DND-41 (cell line): Measurements from ENCODE around the gene PRR13.
"Not testable (repeated sequence)": the region's sequence is repeated elsewhere in the genome, so short reads cannot be mapped to it uniquely, and the experiment has no call there.

Source experiments
- ATAC-seq: fragments of 200-7000 bp; cut with Tn5 transposase; 3 replicates; pipeline ENCODE4 v1.9.1; 2021; ENCODE audit warnings: low read depth; ENCODE audit not compliant: insufficient read depth
- DNase-seq: peaks from one replicate; pipeline ENCODE4 v3.0.0-alpha.2; 2020
- H2AFZ ChIP-seq: 2 replicates; pipeline ENCODE4 v1.6.0; 2012; ENCODE audit warnings: low read depth, low read length
- H3K27ac ChIP-seq: 2 replicates; pipeline ENCODE4 v1.5.1; 2012; ENCODE audit warnings: low read length, inconsistent platforms
- H3K27me3 ChIP-seq: fragments of 200-600 bp; sonication (generic); 2 replicates; pipeline ENCODE4 v1.6.0; 2012; ENCODE audit warnings: low read length, mild to moderate bottlenecking, inconsistent platforms; ENCODE audit not compliant: insufficient read depth, poor library complexity
- H3K36me3 ChIP-seq: 2 replicates; pipeline ENCODE4 v1.5.1; 2012; ENCODE audit warnings: low read length, inconsistent platforms; ENCODE audit not compliant: insufficient read depth
- H3K4me1 ChIP-seq: 2 replicates; pipeline ENCODE4 v1.5.1; 2012; ENCODE audit warnings: mild to moderate bottlenecking, low read length; ENCODE audit not compliant: insufficient read depth
- H3K4me2 ChIP-seq: 2 replicates; pipeline ENCODE4 v1.6.0; 2012; ENCODE audit warnings: mild to moderate bottlenecking, moderate library complexity, low read length, inconsistent platforms; ENCODE audit not compliant: insufficient read depth
- H3K4me3 ChIP-seq, 2 experiments: fragments of 200-600 bp in 1 of 2; shearing (Covaris generic) in 1 of 2; 2 replicates each; pipeline ENCODE4 v1.5.1; 2012 to 2016; ENCODE audit warnings: inconsistent platforms in 2 of 2, low read length in 2 of 2, mild to moderate bottlenecking in 2 of 2, low read depth in 1 of 2, moderate library complexity in 1 of 2
- H3K79me2 ChIP-seq: 2 replicates; pipeline ENCODE4 v1.6.0; 2012; ENCODE audit warnings: low read length, inconsistent platforms; ENCODE audit not compliant: insufficient read depth
- H3K9ac ChIP-seq: 2 replicates; pipeline ENCODE4 v1.6.0; 2012; ENCODE audit warnings: low read depth, mild to moderate bottlenecking, inconsistent platforms, low read length, moderate library complexity
- H3K9me3 ChIP-seq: 2 replicates; pipeline ENCODE4 v1.5.1; 2012; ENCODE audit warnings: low read length, moderate library complexity, mild to moderate bottlenecking, inconsistent platforms; ENCODE audit not compliant: insufficient read depth, severe bottlenecking
- H4K20me1 ChIP-seq: 2 replicates; pipeline ENCODE4 v1.6.0; 2012; ENCODE audit warnings: low read length; ENCODE audit not compliant: insufficient read depth
- EZH2 ChIP-seq: IDR thresholded peaks from 3 replicates; pipeline ENCODE4 v1.6.1; 2012; ENCODE audit warnings: borderline replicate concordance, low read depth, mild to moderate bottlenecking, moderate library complexity, low read length, inconsistent platforms; ENCODE audit not compliant: severe bottlenecking
- TF ChIP-seq, protein P1 (sequence below): IDR thresholded peaks from 2 replicates; pipeline ENCODE4 v1.5.1; 2012; ENCODE audit warnings: borderline replicate concordance, low read length, moderate library complexity, mild to moderate bottlenecking; ENCODE audit not compliant: poor library complexity, severe bottlenecking; ENCODE audit errors: extremely low read depth

The PRR13 gene

DNA sequence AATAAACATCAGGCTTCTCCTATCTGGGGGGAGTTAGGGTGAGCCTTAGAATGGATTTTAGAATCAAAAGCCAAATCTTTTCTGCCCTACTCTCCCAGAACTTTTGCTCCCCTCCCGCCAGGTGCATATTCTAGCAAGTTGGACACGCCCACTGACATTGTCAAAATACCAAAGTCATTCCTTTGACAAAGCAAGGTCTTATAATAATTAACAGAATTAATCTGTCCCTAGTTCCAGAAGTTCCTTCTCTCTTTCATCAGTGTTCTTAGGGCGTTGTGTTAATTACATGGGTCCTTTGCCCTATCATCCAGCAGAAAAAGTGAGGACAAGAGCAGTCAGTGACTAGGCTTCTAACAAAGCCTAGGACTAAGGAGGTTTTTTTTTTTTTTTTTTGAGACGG is 2.4 kb downstream of the PRR13 start:
- Histone ChIP-seq H3K4me2 (peak overlapping the region; percentile 13; the same call in 1 of the 2 replicates), H3K4me3 (no peak overlapping the region)

DNA sequence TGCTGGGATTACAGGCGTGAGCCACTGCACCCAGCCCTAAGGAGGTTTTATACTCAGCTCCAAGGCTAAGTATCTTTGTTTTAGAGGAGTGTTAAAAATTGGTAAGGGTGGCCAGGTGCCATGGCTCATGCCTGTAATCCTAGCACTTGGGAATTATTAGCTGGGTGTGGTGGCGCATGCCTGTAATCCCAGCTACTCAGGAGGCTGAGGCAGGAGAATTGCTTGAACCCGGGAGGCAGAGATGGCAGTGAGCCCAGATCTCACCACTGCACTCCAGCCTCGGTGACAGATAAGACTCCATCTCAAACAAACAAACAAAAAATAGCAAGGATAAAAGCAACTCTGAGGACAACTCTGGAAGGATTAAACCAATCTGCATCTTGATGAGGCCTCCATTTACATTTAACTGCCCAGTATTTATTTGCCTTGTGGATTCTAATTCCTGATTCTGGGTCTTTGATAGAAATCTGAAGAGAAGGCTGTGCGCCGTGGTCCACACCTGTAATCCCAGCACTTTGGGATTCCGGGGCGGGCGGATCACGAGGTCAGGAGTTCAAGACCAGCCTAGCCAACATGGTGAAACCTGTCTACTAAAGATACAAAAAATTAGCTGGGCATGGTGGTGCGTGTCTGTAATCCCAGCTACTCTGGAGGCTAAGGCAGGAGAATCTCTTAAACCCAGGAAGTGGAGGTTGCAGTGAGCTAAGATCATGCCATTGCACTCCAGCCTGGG is 3.2 kb downstream of the PRR13 start:
- H3K4me2 ChIP-seq, result peak overlapping the region; percentile 19; the same call in 1 of the 2 replicates
- not testable (repeated sequence) for H3K4me3 ChIP-seq, H3K27me3 ChIP-seq, DNase-seq, H2AFZ ChIP-seq, H3K9me3 ChIP-seq, H3K9ac ChIP-seq, H4K20me1 ChIP-seq, H3K27ac ChIP-seq, ATAC-seq
- peaks cover 26% of the 10 kb centered on the region for H3K36me3 ChIP-seq
- H3K79me2 ChIP-seq, result peaks cover 34% of the 10 kb centered on the region
- H3K4me1 ChIP-seq, result peaks cover 41% of the 10 kb centered on the region

More for the DNA sequence above, 2.4 kb downstream of the PRR13 start:
- Histone ChIP-seq H3K27me3 (no peaks in the 10 kb centered on the region), H2AFZ (no peak overlapping the region), H3K27ac (no peak overlapping the region), H3K4me1 (peaks cover 41% of the 10 kb centered on the region), H3K79me2 (peaks cover 34% of the 10 kb centered on the region), H3K9ac (no peak overlapping the region), H4K20me1 (peaks cover 3% of the 10 kb centered on the region; the same call in 1 of the 2 replicates), H3K9me3 (no peaks in the 10 kb centered on the region), H3K36me3 (peaks cover 26% of the 10 kb centered on the region)
- no peak for DNase-seq
- no peak for ATAC-seq
- TF ChIP-seq, protein P1, sequence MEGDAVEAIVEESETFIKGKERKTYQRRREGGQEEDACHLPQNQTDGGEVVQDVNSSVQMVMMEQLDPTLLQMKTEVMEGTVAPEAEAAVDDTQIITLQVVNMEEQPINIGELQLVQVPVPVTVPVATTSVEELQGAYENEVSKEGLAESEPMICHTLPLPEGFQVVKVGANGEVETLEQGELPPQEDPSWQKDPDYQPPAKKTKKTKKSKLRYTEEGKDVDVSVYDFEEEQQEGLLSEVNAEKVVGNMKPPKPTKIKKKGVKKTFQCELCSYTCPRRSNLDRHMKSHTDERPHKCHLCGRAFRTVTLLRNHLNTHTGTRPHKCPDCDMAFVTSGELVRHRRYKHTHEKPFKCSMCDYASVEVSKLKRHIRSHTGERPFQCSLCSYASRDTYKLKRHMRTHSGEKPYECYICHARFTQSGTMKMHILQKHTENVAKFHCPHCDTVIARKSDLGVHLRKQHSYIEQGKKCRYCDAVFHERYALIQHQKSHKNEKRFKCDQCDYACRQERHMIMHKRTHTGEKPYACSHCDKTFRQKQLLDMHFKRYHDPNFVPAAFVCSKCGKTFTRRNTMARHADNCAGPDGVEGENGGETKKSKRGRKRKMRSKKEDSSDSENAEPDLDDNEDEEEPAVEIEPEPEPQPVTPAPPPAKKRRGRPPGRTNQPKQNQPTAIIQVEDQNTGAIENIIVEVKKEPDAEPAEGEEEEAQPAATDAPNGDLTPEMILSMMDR, result no peak
- TF ChIP-seq EZH2, result no peak

DNA sequence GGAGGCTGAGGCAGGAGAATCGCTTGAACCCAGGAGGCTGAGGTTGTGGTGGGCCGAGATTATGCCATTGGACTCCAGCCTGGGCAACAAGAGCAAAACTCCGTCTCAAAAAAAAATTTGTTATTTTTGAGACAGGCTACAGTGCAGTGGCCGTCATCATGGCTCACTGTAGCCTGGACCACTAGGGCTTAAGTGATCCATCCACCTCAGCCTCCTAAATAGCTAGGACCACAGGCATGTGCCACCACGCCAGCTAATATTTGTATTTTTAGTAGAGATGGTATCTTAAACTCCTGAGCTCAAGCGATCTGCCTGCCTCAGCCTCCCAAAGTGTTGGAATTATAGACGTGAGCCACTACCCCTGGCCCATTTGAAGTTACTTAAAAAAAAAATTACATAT is 9.4 kb downstream of the PRR13 start:
- peaks cover 45% of the 10 kb centered on the region for H3K4me1 ChIP-seq

DNA sequence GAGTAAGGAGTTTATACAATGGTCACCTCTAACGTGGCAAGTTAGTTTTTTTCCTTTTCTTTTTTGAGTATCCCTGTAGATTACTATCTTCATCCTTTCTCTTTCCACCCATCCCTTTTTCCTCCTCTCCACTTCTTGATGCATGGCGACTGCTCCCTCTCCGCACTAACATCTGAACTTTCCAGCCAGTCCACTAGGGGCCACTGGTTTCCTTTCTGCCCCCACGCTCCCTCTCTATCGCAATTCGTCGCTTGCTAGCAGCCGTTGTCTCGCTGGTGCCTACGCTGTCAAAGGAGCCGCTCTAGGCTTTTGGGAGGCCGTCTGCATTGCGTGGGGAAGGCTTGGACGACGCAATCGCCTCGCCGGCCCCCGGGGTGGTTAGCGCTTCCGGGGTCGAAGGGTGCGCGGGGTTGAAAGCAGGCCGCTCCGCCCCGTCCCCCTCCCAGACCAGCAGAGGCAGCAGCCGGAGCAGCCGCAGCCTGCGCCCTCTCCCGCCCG is 10.2 kb downstream of the PRR13 start, which contains the start of gene PCBP2:
PCBP2 (plus strand) TSS at position 442 of the 498 bp plus-strand sequence. CDS start 2,699 bp downstream, outside the sequence.
- H3K9ac ChIP-seq, result peak within 1 kb of the TSS; percentile 87
- TF ChIP-seq EZH2, result no peak
- TF ChIP-seq, protein P1, result peak; percentile 97
- DNase-seq (peak; percentile 99), ATAC-seq (peak; percentile 96)
- peaks cover 40% of the 10 kb centered on the region for H4K20me1 ChIP-seq
- H3K4me2 ChIP-seq, result peak within 1 kb of the TSS; percentile 75
- H3K36me3 ChIP-seq, result peaks cover 42% of the 10 kb centered on the region
- no peaks in the 10 kb centered on the region for H3K9me3 ChIP-seq
- peaks cover 51% of the 10 kb centered on the region for H3K79me2 ChIP-seq
- peaks cover 46% of the 10 kb centered on the region for H3K4me1 ChIP-seq
- peak within 1 kb of the TSS; percentile 82 for H2AFZ ChIP-seq
- H3K4me3 ChIP-seq, result peak within 1 kb of the TSS; percentile 77 to 79
- H3K27ac ChIP-seq, result peak within 1 kb of the TSS; percentile 99
- no peaks in the 10 kb centered on the region for H3K27me3 ChIP-seq

More for the DNA sequence above, 9.4 kb downstream of the PRR13 start:
- Histone ChIP-seq H3K27me3 (no peaks in the 10 kb centered on the region), H4K20me1 (peaks cover 33% of the 10 kb centered on the region), H3K4me3 (peak overlapping the region in 1 of 2 experiments; percentile 41; a peak in 2 of 4 replicates), H3K79me2 (peaks cover 43% of the 10 kb centered on the region), H3K9ac (peak overlapping the region; percentile 37), H3K4me2 (peak overlapping the region; percentile 75), H2AFZ (no peak overlapping the region), H3K9me3 (no peaks in the 10 kb centered on the region), H3K36me3 (peaks cover 39% of the 10 kb centered on the region), H3K27ac (0 out of 2 replicates have a peak overlapping the region, but pooled peaks have one; percentile 23)
- DNase-seq, result no peak
- ATAC-seq, result no peak
- TF ChIP-seq, protein P1, result no peak
- TF ChIP-seq EZH2, result no peak
